Measurements from ENCODE around the gene C1R.

Gene C1R

GRCh38 chr12:7129287-7129871 lies 37.1 kb upstream of the C1R start:
- peak overlapping the region; percentile 48 for H3K4me3 ChIP-seq (ENCODE audit: low read depth, low read length)
- no peak for TF ChIP-seq POLR2A (IDR thresholded peaks at IDR 0.05; ENCODE audit: extremely low read depth, insufficient read length)
- no peak for TF ChIP-seq CTCF (IDR thresholded peaks at IDR 0.05; ENCODE audit: low read depth, low read length)
- TF ChIP-seq MYC (IDR thresholded peaks at IDR 0.05; ENCODE audit: low read depth, low read length): no peak
- TF ChIP-seq MAX (IDR thresholded peaks at IDR 0.05; ENCODE audit: low read depth, low read length): no peak
- no peak for DNase-seq (ENCODE audit: low read depth)

GRCh38 chr12:7128681-7129286 lies 36.5 kb upstream of the C1R start, which contains the start of gene RBP5:
TSS of gene RBP5 (minus strand) at chr12:7128889. CDS start at chr12:7128775, 114 bp downstream.
- DNase-seq (ENCODE audit: low read depth): no peak
- H3K4me3 ChIP-seq (ENCODE audit: low read depth, low read length): peak within 1 kb of the TSS; percentile 48
- no peak for TF ChIP-seq POLR2A (IDR thresholded peaks at IDR 0.05; ENCODE audit: extremely low read depth, insufficient read length)
- no peak for TF ChIP-seq MYC (IDR thresholded peaks at IDR 0.05; ENCODE audit: low read depth, low read length)
- no peak for TF ChIP-seq MAX (IDR thresholded peaks at IDR 0.05; ENCODE audit: low read depth, low read length)
- TF ChIP-seq CTCF (IDR thresholded peaks at IDR 0.05; ENCODE audit: low read depth, low read length): no peak

GRCh38 chr12:7127916-7128626 lies 35.8 kb upstream of the C1R start:
- DNase-seq (ENCODE audit: low read depth): no peak
- TF ChIP-seq MYC (IDR thresholded peaks at IDR 0.05; ENCODE audit: low read depth, low read length) (no peak), MAX (IDR thresholded peaks at IDR 0.05; ENCODE audit: low read depth, low read length) (no peak), POLR2A (IDR thresholded peaks at IDR 0.05; ENCODE audit: extremely low read depth, insufficient read length) (no peak), CTCF (IDR thresholded peaks at IDR 0.05; ENCODE audit: low read depth, low read length) (no peak)
- H3K4me3 ChIP-seq (ENCODE audit: low read depth, low read length): no peak overlapping the region

- no peak overlapping the region for H3K4me3 ChIP-seq (ENCODE audit: low read depth, low read length)
- TF ChIP-seq CTCF (IDR thresholded peaks at IDR 0.05; ENCODE audit: low read depth, low read length): no peak
- no peak for TF ChIP-seq MAX (IDR thresholded peaks at IDR 0.05; ENCODE audit: low read depth, low read length)
- TF ChIP-seq POLR2A (IDR thresholded peaks at IDR 0.05; ENCODE audit: extremely low read depth, insufficient read length): no peak
- no peak for DNase-seq (ENCODE audit: low read depth)
Observed at GRCh38 chr12:7125632-7126227, 33.5 kb upstream of the C1R start.

- no peak for DNase-seq (ENCODE audit: low read depth)
- TF ChIP-seq MYC (IDR thresholded peaks at IDR 0.05; ENCODE audit: low read depth, low read length): no peak
- no peak for TF ChIP-seq MAX (IDR thresholded peaks at IDR 0.05; ENCODE audit: low read depth, low read length)
- no peak for TF ChIP-seq CTCF (IDR thresholded peaks at IDR 0.05; ENCODE audit: low read depth, low read length)
- no peak for TF ChIP-seq POLR2A (IDR thresholded peaks at IDR 0.05; ENCODE audit: extremely low read depth, insufficient read length)
Observed at GRCh38 chr12:7123806-7124522, 31.7 kb upstream of the C1R start.

More at GRCh38 chr12:7123806-7124522, 31.7 kb upstream of the C1R start:
- no peak overlapping the region for H3K4me3 ChIP-seq (ENCODE audit: low read depth, low read length)

Measured in NB4 (cell line).